22Rv1 (cell line): Measurements from ENCODE around the gene LRCH2.
A peak's percentile ranks its signal among the peaks of the same experiment; 100 is the strongest.

Experiments
- H3K27ac ChIP-seq: fragments of 450-650 bp; 2 replicates; pipeline ENCODE4 v1.5.1; 2017
- ZFX ChIP-seq: fragments of 450-650 bp; IDR thresholded peaks from 2 replicates; pipeline ENCODE4 v1.6.1; 2017; ENCODE audit warnings: antibody characterized with exemption, borderline replicate concordance
- TF ChIP-seq, protein P1 (sequence below): fragments of 450-650 bp; IDR thresholded peaks from 2 replicates; pipeline ENCODE4 v1.5.1; 2017; ENCODE audit warnings: mild to moderate bottlenecking

Gene LRCH2, protein sequence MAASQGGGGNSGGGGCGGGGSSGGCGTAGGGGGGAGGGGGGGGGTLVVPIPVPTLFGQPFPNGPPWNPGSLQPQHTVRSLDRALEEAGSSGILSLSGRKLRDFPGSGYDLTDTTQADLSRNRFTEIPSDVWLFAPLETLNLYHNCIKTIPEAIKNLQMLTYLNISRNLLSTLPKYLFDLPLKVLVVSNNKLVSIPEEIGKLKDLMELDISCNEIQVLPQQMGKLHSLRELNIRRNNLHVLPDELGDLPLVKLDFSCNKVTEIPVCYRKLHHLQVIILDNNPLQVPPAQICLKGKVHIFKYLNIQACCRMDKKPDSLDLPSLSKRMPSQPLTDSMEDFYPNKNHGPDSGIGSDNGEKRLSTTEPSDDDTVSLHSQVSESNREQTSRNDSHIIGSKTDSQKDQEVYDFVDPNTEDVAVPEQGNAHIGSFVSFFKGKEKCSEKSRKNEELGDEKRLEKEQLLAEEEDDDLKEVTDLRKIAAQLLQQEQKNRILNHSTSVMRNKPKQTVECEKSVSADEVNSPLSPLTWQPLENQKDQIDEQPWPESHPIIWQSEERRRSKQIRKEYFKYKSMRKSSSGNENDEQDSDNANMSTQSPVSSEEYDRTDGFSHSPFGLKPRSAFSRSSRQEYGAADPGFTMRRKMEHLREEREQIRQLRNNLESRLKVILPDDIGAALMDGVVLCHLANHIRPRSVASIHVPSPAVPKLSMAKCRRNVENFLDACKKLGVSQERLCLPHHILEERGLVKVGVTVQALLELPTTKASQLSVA

DNA sequence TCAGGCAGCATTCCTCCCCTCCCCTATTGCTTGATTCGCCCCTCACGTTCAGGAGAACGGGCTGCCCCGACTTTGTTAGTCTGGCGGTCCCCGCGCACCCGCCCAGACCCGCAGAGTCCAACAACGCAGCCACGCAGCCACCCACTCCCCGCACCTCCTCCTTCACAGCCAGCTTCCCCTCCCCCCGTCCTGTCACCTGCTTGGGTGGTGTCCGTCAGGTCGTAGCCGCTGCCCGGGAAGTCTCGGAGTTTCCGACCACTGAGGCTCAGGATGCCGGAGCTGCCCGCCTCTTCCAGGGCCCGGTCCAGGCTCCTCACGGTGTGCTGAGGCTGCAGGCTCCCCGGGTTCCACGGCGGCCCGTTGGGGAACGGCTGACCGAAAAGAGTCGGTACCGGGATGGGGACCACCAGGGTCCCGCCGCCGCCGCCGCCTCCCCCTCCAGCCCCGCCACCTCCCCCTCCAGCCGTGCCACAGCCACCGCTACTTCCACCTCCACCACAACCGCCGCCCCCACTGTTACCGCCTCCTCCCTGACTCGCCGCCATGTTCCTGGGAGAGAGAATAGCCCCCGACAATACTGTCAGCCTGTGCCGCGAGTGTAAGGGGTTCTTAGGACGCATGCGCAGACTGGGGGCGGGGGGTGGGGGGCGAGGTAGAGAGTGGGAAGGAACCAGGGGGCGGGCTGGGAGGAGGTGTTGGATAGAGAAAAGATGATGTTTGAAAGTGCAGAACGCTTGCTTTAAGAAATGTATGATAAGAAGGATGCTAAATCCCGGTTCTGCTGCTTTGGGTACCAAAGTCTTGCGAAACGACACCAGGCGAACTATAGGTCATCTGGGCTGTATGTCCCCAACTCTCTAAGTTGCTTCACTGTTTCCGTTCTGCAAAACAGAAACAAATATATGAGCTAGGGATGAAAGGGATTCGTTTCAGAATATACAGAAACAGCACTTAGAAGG is at the start of gene LRCH2:
Gene LRCH2 (minus strand): TSS at position 600 of the 959 bp plus-strand sequence. CDS start 55 bp downstream, at position 545.
- no peak for TF ChIP-seq ZFX
- TF ChIP-seq, protein P1, sequence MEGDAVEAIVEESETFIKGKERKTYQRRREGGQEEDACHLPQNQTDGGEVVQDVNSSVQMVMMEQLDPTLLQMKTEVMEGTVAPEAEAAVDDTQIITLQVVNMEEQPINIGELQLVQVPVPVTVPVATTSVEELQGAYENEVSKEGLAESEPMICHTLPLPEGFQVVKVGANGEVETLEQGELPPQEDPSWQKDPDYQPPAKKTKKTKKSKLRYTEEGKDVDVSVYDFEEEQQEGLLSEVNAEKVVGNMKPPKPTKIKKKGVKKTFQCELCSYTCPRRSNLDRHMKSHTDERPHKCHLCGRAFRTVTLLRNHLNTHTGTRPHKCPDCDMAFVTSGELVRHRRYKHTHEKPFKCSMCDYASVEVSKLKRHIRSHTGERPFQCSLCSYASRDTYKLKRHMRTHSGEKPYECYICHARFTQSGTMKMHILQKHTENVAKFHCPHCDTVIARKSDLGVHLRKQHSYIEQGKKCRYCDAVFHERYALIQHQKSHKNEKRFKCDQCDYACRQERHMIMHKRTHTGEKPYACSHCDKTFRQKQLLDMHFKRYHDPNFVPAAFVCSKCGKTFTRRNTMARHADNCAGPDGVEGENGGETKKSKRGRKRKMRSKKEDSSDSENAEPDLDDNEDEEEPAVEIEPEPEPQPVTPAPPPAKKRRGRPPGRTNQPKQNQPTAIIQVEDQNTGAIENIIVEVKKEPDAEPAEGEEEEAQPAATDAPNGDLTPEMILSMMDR = no peak
- H3K27ac ChIP-seq = no peak within 1 kb of the TSS

DNA sequence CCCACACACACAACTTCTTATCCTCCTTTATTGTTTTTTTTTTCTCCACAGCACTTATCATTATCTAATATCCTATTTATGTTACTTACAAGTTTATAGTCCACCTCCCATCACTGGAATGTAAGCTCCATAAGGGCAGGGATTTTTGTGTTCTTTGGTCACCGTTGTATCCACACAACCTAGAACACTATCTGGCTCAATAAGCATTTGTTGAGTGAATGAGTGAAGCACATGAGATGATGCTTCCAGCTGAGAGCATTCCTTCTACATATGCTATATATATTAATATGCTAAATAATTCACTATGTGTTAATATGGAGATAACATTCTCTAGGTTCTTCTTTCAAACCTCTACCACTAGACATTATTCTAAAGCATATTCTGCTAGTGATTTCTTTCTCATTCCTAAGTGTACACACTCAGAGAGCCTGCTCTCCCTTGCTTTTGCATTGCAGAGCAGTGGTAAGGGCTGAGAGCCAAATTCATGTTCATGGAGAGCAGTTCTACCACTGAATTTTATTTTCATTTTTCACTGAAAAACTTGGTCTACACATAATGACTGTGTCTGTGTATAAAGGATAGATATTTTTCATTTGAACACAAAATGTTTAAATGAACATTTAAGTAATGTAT is 35.3 kb upstream of the LRCH2 start:
- TF ChIP-seq, protein P1 = no peak
- TF ChIP-seq ZFX = no peak
- no peak overlapping the region for H3K27ac ChIP-seq

DNA sequence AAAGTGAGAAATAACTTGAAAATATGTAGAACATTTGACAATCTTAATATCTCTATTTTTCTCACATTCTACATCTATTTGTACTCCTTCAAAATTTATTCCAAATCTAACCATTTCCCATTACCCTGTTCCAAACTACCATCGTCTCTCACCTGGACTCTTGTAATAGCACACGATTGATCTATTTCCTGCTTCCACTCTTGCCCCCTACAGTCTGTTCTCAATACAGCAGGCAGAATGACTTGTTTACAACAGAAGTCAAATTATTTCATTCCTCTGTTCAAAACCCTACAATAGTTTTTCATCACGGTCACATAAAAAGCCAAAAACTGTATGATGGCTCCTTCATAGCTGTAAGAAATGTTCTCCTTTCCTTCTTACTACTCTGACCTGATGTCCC is 34.5 kb upstream of the LRCH2 start:
- TF ChIP-seq ZFX = no peak
- TF ChIP-seq, protein P1 = peak; percentile 19; the same call in 1 of the 2 replicates
- no peak overlapping the region for H3K27ac ChIP-seq

GRCh38 chrX:115266300-115266699 is 32.4 kb upstream of the LRCH2 start:
- TF ChIP-seq ZFX = no peak
- TF ChIP-seq, protein P1 = no peak

DNA sequence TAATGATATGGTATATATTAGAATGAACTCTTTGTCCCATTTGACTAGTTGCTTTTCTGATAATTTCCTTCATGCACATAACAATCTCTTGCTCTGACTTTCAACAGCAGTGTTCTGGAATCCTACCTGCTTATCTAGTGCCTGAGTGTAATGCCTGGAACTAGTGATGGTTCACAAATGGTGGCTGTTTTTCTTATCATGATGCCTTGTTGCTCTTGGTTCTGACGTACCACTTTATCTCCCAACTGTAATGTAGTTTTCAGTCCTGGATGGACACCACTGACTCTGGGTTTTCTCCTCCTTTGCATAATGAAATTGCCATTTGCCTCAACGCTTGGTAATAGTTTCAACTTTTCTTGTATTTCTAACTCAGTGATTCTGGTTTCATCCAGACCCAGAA is 30.1 kb upstream of the LRCH2 start:
- no peak for TF ChIP-seq ZFX
- TF ChIP-seq, protein P1 = no peak
- no peak overlapping the region for H3K27ac ChIP-seq

More at GRCh38 chrX:115266300-115266699, 32.4 kb upstream of the LRCH2 start:
- H3K27ac ChIP-seq = no peak overlapping the region

DNA sequence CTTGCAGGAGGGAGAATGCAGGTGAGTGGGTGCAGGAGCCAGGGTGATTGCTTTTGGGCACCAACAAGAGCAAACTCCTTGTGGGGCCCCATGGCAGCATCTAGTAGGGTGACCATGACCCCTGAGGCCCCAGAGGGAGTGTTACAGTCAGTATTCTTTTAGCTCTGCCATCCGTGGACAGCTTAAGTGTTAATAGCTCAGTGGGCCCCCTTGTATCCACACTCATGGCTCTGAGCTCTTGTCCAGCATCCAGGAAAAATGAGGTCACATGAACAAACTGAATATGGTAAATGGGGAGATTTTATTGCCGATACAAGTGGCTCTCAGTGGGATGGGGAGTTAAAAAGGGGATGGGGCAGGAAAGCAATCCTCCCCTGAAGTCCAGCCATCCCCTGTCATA is 27.3 kb upstream of the LRCH2 start:
- H3K27ac ChIP-seq = no peak overlapping the region
- TF ChIP-seq, protein P1 = no peak
- no peak for TF ChIP-seq ZFX
